SHP77 treated with DMSO at 0.1 percent for 48 hours (cell line): ENCODE data around the gene NUDT14.

Experiments
- DNase-seq: peaks from one replicate; lab custom pipeline; 2025; lab: John Stamatoyannopoulos, UW

Gene NUDT14

DNA sequence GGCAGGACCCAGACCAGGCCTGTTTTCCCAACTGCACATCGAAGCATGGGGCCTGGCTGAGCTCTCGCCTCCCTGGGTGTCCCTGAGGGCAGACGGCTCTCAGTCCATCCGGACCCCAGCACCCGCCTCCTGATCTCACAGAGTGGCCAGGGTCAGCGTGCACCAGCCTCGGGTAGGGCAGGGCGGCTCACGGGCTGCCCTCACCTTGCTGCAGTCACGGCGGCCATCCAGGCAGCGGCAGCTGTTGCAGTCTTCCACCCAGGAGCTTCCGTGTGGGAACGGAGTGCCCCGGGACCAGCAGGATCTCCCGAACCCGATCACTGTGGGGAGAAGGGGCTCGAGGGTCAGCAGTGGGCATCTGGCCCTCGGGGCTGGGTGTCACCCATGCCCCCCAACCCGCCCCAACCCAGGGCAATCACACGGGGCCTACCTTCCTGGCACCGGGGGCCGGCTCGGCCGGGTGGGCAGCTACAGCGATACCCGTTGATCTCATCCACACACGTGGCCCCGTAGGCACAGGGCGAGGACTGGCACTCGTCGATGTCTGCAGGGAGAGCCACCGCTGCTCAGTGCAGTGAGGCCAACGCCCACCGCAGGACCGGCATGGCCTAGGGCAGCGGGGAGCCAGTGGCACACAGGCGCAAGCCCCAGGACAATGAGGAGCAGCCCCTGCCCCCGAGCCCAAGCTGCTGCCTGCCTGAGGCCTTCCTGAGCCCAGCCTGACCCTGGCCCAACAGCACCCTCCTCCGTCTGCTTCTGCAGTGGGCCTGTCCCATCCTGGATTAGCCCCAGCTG lies 34.7 kb downstream of the NUDT14 start:
- DNase-seq = no peak

DNA sequence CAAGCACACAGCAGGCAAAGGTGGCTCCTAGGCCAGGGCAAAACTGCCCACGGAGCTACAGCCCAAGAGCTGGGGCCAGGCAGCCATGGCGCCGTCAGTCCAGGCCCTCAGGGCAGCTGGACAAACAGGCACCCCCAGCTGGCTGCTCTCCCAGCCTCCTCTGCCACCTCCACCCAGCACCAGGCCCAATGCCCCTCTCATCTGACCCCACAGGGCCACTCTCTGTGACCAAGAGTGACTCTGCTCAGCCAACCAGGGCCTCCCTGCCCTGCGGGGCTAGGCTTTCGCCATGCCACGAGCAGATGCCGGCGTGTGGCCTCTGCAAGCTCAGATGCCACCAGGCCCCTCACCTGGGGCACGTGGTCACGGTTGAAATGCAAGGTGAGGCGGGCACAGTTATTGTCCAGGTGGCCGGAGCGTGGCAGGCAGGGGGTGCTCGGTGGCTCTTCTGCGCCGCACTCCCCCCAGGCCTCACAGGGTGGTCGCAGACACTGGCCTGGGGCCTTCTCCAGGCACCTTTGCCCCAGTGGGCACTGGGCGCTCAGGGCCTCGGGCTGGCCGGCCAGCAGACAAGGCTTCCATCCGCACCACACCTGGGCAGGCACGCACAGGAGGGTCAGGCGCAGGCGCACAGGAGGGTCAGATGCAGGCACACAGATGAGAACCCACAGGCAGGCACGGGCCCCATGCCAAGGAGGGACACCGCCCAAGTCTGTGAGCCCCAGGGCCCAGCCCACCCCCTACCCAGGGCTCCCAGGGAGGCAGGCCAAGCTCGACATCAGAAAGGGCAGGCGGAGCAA lies 35.5 kb downstream of the NUDT14 start:
- no peak for DNase-seq

DNA sequence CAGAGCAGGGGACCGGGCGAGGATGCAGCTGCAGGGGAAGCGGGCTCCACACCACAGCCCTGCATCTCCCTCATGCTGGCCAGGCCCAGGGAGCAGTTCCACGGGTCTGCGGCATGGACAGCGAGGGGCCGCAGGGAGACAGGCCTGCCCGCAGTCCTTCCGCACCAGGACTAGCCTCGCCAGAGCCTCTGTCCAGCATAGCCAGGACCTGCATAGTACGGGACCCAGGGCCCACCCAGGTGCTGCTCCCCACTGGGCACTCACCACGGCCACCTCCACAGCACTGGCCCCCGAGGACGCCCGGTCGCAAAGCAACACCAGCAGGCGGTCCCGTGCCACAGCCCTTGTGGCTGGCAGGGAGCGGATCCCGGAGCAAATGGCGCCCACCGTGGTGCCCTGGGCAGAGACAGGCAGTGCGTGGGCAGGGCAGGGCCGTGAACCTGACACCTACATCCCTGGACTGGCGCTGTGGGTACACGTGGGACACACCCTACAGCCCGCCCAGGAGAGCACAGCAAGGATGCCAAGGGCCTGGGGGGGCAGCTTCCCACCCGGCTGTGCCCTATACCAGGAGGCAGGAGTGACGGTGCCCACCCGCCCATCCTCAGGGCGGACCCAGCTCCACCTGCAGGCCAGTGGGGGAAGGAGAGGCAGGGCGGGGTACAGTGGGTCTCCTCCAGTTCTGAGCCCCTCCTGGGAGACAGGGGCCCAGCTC lies 36.3 kb downstream of the NUDT14 start:
- no peak for DNase-seq

DNA sequence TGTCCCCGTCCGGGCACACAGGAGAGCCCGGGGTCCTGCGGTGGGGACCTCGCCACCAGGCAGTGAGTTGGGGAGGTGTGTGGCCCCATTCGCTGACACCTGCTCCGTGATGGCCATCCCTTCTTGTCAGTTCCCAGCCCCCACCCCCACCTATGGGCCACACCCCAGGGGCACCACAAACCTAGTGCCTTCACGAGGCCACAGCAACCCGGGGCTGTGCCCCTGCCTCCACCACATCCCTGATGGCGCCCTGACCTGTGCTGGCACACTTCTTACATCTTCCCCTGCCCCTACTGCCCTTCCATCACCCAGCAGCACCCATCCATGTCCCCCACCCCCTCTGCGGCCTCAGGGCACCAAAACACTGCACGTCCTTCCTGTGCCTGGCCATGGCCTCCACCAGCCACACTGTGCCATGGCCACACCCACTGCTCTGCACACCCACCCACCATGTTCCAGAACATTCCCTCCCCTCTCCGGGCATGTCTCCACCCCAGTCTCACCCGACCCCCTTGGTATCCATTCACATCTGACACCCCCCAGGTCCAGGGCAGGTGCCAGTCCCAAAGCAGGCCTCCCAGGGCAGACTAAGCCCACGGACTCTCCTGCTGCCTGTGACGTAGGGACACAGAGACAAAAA lies 37.0 kb downstream of the NUDT14 start:
- DNase-seq = no peak

DNA sequence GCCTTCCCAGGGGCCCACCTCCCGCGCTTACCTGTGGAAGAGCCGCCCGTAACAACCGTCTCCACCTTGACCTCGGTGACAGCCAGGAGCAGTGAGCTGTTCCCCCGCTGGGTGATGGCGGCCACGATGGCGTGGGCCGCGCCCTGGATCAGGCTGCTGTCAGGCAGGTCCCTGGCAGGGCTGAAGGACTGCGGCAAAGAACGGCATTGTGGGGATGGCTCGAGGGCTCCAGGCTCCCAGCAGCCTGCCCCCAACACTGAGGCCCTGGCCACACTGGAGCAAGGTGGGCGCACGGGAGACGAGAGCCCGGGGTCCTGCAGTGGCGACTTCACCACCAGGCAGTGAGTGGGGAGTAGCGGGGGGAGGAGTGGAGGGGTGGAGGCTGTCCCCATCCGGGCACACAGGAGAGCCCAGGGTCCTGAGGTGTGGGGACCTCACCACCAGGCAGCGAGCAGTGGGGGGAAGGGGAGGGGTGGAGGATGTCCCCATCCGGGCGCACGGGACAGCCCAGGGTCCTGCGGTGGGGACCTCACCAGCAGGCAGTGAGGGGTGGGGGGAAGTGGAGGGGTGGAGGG lies 37.6 kb downstream of the NUDT14 start:
- DNase-seq = no peak

DNA sequence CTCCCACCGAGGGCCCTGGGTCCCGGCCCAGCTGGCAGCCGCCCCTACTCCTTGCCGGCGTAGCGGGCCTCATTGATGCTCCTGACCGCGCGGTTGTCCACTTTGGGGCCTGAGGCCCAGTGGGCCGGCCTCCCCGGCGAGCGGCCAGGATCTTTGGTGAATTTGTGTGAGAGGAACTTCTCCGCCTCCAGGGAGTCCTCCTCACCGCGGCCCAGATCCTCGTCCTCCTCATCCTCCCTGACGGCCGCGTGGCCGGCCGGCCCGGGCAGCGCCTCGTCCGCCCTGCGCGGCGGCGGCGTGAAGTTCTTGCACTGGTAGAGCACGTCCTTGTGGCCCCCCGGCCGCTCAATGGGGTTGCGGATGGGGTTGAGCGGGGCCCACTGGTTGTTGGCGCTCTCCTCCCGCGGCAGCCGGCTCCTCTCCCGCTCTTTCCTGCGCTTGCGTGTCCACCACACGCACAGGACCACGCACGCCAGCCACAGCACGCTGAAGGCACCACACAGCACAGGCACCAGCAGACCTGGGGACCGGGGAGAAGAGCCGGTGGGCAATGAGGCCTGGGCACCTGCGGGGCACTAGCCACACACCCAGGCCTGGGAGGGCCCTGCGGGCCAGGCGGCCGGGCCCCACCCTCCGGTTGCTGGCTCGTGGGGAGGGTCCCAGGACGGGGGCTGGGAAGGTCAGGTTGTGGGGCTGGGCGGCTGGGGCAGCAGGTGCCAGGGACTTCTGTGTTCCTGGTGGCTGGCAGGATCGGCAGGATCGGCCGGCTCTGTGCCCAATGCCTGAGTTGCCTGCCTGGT lies 38.3 kb downstream of the NUDT14 start:
- no peak for DNase-seq

DNA sequence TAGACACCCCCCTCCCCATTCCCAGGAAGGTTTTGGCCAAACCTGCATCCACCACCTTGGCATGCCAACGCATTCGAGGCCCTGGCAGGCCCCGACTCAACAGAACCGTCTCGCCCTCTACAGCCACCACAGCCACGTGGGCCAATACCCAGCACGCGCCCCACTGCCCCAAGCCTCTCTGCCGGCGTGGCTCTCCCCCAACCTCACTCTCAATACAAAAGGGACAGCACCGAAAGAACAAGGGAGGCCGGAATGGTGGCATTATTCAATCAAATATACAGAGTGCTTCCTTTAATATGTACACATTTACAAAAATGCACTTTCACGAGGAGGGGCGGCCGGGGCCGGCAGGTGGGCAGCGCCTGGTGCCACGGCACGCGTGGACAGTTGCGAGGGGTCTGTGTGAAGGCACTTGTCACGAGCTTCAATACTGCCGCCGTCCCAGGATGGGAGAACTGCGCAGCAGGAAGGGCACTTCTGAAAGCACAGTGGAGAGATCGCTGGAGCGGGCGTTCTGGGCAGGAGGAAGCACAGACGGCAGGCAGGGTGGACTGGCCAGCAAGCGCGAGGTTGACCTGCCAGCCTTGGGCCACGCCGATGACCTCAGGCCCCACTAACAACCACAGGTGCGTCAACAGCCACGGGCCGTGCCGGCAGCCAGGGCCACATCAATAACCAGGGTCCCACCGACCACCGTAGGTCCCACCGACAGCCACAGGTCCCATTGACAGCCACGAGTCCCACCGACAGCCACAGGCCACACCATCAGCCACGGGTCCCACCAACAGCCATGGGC lies 39.4 kb downstream of the NUDT14 start:
- DNase-seq = no peak

DNA sequence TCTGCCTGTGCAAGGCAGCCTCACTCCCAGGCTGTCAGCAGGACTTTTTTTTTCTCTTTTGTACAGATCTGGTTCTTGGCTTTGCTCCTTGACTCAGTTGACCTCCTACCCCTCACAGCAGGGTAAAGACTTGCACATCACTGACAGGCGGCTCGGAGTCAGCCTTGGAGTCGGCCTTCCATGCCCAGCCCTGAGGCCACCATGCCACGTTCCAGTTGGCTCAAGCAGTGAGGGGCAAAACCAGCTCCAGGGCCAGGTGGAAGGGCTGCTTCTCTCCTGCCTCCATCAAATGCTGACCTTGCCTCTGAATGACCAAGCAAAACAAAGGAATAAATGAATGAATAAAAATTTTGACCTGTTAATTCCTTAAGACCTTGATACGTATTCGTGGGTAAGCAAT lies 40.1 kb downstream of the NUDT14 start:
- no peak for DNase-seq

DNA sequence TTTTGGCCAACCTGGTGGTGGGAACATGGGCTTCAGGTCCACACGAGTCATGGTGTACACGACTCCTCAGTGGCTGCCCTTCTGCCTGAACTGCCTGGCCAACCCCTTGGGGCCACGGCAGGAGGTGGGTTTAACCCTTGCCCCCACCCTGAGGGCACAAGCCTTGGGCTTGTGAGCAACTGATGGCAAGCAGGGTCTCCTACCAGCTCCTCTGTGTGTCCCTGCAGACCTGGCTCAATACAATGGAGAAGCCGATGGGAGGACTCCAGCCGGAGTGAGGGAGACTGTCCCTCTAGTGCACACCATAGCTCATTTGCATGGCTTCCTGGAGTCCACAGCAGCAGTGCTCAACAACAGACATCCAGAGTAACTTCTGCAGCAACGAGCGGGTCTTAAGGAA lies 40.5 kb downstream of the NUDT14 start:
- no peak for DNase-seq

DNA sequence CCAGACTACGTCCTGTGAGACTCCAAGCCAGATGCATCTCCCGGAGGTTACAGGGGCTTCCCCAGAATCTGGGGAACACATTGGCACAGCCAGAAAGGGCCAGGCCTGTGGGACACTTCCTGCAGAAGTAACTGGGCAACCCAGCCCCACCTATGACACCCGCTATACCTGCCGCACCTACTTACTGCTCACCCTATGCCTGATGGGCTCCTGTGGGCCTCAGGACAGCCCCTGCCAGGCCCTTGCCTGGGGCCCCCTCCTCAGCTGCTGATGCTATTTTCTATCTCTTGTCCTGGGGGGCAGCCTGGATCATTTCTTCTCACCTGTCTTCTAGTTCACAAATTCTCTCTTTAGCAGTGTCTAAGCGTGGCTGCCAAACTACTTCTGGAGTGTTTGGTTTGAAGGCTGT lies 41.3 kb downstream of the NUDT14 start:
- DNase-seq = no peak

DNA sequence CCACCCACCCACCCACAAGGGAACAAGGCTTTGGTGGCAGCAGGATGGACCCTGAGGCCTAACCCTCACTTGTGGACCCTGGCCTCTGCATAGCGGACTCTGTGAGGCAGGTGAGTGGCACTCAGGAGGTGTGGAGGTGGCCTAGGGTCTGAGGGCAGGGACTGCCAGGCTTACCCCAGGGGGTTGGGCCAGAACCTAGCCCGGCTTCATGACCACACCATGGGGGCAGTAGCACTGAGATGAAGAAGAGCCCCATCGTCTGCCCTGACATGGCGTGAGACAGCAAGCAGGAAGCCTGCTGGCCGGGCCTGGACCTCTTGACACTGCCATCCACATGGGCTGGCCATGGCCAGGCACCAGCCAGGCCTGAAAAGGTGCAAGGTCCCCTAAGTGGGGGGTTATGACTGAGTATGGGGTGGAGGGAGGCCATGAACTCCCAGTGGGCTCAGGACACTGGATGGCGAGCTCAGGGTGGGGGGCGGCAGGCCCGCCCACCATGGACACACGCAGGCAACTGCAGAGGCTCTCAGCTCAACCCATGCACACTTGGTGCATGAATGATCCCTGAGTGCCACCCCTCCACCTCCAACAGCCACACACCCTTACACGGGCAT lies 41.8 kb downstream of the NUDT14 start:
- DNase-seq = no peak

DNA sequence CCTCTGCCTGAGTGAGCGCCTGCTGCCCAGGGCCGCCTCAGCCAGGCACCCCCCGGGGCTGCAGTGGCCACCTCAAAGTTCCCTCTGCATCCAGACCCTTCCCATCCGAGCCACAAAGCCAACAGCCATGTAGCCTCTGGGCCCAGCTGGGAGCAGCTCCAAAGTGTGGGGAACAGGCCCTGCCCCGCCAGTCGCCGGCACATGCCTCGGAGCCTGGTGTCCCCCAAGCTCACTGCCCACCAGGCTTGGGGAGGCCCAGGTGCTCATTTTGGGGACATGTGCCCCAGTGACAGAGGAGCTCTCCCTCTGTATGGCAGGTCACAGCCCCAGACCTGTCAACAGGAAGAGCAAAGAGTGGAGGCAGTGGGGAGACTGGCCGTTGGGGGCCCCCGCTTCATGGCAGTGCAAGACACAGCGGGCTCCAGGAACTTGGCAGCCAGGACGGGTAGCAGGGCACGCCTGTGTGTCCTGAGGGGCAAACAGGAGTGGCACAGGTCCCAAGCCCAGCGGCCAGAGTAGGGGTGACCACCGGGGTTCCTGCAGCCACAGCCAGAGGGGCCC lies 42.5 kb downstream of the NUDT14 start:
- DNase-seq = no peak

DNA sequence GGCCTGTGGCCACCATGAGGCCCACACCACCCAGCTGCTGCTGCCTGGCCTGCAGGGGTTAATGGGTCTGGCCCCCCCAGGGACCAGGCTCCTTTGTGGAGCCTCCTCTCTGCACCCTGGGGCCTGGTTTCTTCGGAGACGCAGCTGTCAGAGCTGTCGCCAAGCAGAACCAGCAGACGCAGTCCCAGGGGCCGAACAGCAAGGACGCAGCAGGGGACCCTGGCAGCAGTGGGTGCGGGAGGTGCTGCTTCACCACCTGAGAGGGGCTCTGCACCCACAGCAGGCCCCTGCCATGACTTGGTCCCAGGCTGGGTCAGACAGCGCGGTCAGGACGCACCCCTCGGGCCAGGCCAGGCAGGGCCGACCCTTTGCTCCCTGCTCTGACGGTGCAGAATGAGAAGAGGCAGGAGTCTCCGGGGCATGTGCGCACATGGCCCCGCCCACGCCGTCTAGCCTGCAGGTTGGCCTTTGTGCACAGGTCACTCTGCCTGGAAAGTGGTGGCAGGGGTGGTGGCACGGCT lies 43.0 kb downstream of the NUDT14 start:
- no peak for DNase-seq

DNA sequence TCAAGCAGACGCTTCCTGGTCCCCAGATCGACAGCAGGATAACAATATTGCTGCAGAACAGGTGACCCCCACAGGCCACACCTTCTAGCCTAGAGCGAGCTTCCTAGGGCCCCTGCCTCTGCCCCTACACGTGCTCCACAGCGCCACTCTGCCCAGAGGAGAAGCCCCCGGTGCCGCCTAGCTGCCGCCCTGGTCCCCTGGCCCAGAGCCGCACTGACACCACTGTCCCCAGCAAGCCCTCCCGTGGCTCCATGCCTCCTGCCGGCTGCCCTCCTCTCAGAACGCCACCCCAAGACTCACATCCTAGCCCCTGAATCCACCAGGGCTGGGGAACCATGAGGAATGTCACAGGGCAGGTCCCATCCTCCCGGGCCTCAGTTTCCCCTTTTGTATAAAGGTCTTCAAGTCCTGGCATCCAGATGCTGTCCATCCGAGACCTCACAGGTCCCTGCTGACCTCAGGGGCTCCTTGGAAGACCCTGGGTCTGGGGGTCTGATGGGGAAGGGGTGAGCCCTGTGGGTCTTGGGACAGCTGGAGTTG lies 43.6 kb downstream of the NUDT14 start:
- no peak for DNase-seq

DNA sequence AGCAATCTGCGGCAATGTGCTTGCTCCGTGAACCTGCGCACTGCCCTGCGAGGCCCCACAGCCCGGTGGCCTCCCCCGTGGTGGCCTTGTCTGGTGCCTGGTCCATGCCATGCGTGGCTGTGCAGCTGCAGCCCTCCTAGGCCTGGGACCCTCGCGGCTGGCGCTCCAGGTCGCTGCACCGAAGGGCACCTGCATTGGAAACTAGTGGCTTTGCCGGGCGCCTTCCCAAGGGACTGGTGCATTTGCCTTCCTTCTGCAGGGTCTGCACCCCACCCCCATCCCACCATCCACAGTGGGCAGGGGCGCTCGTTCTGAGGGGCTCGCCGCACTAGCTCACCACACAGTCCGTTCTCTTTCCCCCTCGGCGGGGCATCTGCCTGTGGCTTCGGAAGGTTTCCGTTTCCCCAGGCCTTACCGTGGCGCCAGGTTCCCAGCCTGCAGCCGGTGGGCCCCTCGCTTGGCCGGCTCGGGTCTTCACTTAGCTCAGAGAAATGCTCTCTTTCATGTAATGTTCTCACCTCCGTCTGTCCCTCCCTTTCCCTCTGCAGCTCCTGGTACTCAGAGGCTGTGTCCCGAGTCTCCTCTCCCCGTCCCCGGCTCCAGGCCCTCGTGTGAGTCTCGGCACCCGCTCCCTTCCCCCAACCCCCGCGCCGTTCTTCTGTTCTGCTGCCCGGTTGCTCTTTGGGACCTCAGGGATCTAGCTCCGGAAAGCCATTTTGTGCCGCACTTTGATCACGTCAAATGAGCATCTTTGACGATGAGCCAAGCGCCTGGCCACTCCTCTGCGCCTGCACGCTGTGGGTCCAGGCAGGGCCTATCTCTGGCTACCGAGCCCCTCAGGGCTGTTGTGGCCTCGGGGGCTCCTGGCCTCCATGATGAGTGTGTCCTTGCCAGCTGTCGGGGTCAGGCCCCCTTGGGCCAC lies 44.5 kb downstream of the NUDT14 start:
- no peak for DNase-seq

DNA sequence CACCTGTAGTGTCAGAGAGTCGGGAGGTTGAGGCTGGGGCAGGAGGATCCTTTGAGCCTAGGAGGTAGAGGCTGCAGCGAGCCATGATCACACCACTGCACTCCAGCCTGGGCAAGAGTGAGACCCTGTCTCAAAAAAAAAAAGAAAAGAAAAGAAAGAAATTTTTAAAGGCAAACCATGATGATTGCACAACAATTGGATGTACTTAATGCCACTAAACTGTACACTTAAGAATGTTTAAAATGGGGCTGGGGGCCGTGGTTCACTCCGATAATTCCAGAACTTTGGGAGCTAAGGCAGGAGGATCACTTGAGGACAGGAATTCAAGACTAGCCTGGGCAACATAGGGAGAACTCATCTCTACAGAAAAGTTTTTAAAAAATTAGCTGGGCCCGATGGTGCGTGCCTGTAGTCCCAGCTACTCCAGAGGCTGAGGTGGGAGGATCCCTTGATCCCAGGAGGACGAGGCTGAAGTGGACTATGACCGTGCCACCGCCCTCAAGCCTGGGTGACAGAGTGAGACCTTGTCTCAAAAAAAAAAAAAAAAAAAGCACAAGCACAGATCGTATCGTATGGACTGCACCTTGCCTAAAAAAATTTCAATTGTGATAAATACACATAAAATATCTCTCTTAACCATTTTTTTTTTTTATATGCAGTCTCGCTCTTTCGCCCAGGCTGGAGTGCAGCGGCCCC lies 45.3 kb downstream of the NUDT14 start:
- DNase-seq = no peak

DNA sequence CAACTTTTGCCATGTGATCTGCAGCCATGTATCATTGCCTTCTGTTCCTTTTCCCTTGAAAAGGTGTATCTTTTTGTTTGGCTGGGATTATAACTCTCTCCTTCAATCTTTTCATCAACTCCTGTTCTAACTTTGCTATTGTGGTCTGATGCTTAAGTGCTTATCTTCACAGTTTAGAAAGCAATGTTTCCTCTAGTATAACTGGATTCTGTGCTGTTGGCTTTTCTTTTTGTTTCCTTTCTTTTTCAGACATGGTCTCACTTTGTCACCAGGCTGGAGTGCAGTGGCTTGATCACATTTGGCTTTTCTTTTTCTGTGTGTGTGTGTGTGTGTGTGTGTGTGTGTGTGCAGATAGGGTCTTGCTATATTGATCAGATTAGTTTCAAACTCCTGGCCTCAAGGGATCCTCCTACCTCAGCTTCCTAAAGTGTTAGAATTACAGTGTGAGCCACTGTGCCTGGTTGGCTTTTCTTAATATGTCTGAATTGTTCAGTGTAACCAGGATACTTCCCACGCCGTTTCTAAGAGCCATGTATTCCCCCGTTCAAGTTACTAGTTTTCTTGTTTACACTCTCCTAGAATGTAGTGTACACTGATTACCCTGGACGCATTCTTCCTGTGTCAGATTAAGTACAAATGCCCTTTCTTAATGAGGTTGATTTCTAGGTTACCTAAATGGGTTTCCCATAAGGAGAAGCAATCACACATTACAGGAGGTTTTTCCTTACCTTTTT lies 48.0 kb downstream of the NUDT14 start:
- DNase-seq = no peak
